GM12891 (cell line): ENCODE data around the gene PIP.
"Not testable (repeated sequence)": the region's sequence is repeated elsewhere in the genome, so short reads cannot be mapped to it uniquely, and the experiment has no call there.

ENCODE experiments used
- POLR2A ChIP-seq: IDR thresholded peaks from 2 replicates; pipeline ENCODE4 v1.6.1; 2011; ENCODE audit warnings: low read depth, low read length, control low read depth
- POLR2AphosphoS5 ChIP-seq: IDR thresholded peaks from 2 replicates; pipeline ENCODE4 v1.6.1; 2011; ENCODE audit warnings: low read depth, low read length, control low read depth

DNA sequence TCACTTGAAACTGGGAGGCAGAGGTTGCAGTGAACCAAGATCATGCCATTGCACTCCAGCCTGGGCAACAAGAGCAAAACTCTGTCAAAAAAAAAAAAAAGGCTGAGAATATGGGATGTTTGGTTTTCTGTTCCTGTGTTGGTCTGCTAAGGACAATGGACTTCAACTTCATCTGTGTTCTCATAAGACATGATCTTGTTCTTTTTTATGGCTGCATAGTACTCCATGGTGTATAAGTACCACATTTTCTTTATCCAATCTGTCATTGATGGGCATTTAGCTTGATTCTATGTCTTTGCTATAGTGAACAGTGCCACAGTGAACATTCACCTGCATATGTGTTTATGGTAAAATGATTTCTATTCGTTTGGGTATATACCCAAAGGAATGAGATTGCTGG, 32.3 kb upstream of the PIP start:
- not testable (repeated sequence) for TF ChIP-seq POLR2A, POLR2AphosphoS5
